Fibroblast of the aortic adventitia (primary cell): ENCODE measurements around the gene TAF10. TPM values are rescaled to one million over a fixed set of nuclear protein-coding genes. Genes with fewer than 3 reads are reported as not detected.

Experiments
- DNase-seq: peaks from one replicate; pipeline ENCODE4 v3.0.0-alpha.2; 2010; ENCODE audit warnings: low read depth
- H3K4me3 ChIP-seq: 2 replicates; pipeline ENCODE4 v1.5.1; 2011; ENCODE audit warnings: low read depth, mild to moderate bottlenecking, control low read depth, low read length, moderate library complexity
- CTCF ChIP-seq: IDR thresholded peaks from 2 replicates; pipeline ENCODE4 v1.5.1; 2011; ENCODE audit warnings: mild to moderate bottlenecking, low read length, control low read depth, inconsistent platforms; ENCODE audit not compliant: insufficient read depth
- total RNA-seq: library from RNA; depleted of rRNA; stranded (reverse); fragments of >200 nt; gene quantifications from 2 replicates; pipeline ENCODE4 v1.2.3, GENCODE V29; 2012; ENCODE audit warnings: low replicate concordance

TAF10 gene
- total RNA-seq, 1 donor, result 46.3 TPM

DNA sequence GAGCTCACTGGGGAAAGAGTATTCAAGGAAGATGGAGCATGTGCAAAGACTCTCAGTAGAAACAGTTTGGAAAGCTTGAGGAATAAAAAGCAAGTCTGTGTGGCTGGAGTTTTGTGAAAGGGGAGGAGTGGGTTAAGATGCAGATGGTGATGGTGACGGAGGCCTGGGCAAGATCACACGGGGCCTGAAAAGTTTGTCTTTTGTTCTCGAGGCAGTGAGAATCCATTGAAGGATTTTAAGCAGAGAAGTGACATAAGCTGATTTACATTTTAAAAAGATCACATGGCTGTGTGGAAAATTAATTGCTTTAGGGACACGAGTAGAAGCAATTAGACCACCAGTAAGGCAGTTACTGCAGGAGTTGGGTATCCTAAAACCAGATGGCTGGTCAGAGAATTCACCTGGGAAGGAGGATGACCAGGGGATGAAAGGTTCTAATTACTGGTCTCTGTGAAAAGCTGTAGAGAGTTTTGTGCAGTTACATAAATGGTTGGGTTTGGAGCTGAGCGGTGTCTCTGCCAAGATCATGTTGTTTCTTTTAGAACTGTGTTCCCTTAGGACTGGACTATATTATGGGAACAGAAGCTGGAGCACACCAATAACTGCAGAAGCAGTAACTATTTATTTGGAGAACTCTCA, 15.7 kb downstream of the TAF10 start:
- H3K4me3 ChIP-seq, result no peak overlapping the region
- no peak for DNase-seq
- TF ChIP-seq CTCF, result no peak

GRCh38 chr11:6594142-6594768, 17.8 kb downstream of the TAF10 start:
- H3K4me3 ChIP-seq, result no peak overlapping the region
- no peak for TF ChIP-seq CTCF
- no peak for DNase-seq

DNA sequence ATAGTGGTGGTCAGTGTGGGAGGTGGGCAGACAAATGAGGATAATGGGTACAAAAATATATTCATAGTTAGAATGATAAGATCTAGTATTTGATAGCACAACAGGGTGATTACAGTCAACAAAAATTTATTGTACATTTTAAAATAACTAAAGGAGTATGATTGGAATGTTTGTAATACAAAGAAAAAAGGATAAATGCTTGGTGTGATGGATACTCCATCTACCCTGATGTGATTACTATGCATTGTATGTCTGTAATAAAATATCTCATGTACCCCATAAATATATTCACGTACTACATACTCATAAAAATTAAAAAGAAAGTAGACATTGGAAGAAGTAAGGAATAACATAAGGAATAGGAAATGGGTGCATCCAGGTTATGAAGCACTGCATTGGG, 24.0 kb downstream of the TAF10 start:
- TF ChIP-seq CTCF, result no peak
- no peak for DNase-seq
- no peak overlapping the region for H3K4me3 ChIP-seq

- no peak for TF ChIP-seq CTCF
- no peak overlapping the region for H3K4me3 ChIP-seq
Observed at GRCh38 chr11:6587360-6587953, 24.6 kb downstream of the TAF10 start.

DNA sequence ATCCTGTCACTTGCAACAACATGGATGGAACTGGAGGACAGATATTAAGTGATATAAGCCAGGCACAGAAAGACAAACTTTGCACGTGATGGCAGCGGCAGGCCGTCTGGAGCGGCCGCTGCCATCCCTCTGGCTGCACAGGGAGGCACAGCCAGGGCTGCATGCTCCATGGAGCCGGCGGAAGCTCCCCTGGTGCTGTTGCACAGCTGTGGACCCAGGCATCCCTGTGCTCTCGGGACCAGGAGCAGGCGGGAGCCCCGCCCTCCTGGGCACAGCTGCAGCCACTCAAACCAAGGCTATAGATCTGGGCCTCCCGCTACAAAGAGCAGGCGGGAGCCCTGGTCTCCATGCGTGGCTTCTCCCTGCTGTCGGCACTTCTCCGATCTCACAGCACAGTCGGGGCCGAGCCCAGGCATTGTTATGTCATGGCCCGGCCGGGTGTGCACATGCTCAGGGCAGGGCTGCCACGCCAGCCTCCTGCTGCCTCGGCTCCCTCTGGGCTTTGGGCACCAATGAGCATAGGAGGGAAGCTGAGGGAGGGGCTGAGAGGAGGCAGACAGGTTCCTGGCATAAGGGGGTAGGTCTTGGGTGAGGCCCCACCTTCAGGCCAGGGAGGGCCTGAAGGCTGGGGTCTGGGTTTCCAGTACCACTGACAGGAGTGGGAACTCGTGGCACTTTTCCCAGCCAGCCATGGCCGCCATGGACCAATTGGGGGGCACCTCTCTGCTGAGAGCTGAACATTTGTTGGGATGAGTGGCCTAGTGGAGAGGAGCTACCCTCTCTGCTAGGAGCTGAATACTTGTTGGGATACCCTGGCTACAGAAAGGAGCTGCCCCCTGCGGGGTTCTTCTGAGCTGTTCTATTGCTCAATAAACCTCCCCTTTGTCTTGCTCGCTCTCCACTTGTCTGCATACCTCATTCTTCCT, 25.3 kb downstream of the TAF10 start:
- DNase-seq, result no peak
- H3K4me3 ChIP-seq, result no peak overlapping the region
- no peak for TF ChIP-seq CTCF

More at GRCh38 chr11:6587360-6587953, 24.6 kb downstream of the TAF10 start:
- DNase-seq, result no peak

DNA sequence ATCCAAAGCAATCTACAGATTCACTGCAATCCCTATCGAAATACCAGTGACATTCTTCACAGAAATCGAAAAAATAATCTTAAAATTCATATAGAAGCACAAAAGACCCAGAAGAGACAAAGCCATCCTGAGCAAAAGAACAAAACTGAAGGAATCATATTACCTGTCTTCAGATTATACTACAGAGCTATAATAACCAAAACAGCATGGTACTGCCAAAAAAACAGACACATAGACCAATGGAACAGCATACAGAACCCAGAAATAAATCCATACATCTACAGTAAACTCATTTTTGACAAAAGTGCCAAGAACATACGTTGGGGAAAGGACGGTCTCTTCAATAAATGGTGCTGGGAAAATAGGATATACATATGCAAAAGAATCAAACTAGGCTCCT, 27.5 kb downstream of the TAF10 start:
- TF ChIP-seq CTCF, result no peak
- DNase-seq, result no peak
- H3K4me3 ChIP-seq, result no peak overlapping the region
